Endothelial cell of umbilical vein (primary cell): ENCODE data around the gene PLEKHG2.

Experiments used
- JUN ChIP-seq: IDR thresholded peaks from 2 replicates; pipeline ENCODE4 v1.6.1; 2011; ENCODE audit warnings: borderline replicate concordance, low read depth; ENCODE audit not compliant: insufficient read length, insufficient read depth
- POLR2A ChIP-seq: IDR thresholded peaks from 2 replicates; pipeline ENCODE4 v1.6.1; 2012; ENCODE audit warnings: low read depth, mild to moderate bottlenecking, control low read depth, low read length
- POLR2AphosphoS5 ChIP-seq: IDR thresholded peaks from 2 replicates; pipeline ENCODE4 v1.6.1; 2012; ENCODE audit warnings: low read depth, mild to moderate bottlenecking, control low read depth, low read length, moderate library complexity; ENCODE audit not compliant: insufficient read depth
- TF ChIP-seq, protein P1 (sequence below), 2 donors: IDR thresholded peaks; 1 replicate in 1 of 2; 2 replicates in 1 of 2; pipeline ENCODE4 v1.5.1; 2011; ENCODE audit warnings: low read length in 2 of 2, mild to moderate bottlenecking in 2 of 2, moderate library complexity in 2 of 2, control low read depth in 1 of 2, inconsistent platforms in 1 of 2, low read depth in 1 of 2; ENCODE audit not compliant: insufficient read depth in 1 of 2; ENCODE audit errors: extremely low read depth in 1 of 2
- TF ChIP-seq, protein P2 (sequence below): IDR thresholded peaks from 2 replicates; pipeline ENCODE4 v1.6.1; 2011; ENCODE audit not compliant: insufficient read depth, insufficient read length

DNA sequence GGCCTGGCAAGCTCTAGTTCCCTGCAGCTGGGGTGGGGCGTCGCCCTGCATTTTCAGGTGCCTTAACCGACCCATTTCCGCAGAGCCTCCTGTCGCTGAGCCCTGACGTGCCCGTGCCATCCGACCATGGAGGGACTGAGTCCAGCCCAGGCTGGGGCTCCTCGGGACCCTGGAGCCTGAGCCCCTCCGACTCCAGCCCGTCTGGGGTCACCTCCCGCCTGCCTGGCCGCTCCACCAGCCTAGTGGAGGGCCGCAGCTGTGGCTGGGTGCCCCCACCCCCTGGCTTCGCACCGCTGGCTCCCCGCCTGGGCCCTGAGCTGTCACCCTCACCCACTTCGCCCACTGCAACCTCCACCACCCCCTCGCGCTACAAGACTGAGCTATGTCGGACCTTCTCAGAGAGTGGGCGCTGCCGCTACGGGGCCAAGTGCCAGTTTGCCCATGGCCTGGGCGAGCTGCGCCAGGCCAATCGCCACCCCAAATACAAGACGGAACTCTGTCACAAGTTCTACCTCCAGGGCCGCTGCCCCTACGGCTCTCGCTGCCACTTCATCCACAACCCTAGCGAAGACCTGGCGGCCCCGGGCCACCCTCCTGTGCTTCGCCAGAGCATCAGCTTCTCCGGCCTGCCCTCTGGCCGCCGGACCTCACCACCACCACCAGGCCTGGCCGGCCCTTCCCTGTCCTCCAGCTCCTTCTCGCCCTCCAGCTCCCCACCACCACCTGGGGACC lies 4.6 kb upstream of the PLEKHG2 start:
- TF ChIP-seq, protein P1, sequence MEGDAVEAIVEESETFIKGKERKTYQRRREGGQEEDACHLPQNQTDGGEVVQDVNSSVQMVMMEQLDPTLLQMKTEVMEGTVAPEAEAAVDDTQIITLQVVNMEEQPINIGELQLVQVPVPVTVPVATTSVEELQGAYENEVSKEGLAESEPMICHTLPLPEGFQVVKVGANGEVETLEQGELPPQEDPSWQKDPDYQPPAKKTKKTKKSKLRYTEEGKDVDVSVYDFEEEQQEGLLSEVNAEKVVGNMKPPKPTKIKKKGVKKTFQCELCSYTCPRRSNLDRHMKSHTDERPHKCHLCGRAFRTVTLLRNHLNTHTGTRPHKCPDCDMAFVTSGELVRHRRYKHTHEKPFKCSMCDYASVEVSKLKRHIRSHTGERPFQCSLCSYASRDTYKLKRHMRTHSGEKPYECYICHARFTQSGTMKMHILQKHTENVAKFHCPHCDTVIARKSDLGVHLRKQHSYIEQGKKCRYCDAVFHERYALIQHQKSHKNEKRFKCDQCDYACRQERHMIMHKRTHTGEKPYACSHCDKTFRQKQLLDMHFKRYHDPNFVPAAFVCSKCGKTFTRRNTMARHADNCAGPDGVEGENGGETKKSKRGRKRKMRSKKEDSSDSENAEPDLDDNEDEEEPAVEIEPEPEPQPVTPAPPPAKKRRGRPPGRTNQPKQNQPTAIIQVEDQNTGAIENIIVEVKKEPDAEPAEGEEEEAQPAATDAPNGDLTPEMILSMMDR (IDR thresholded peaks at IDR 0.05; ENCODE audit: extremely low read depth in 1 of 2, insufficient read depth in 1 of 2, low read depth in 1 of 2, low read length in 2 of 2) = no peak
- TF ChIP-seq, protein P2, sequence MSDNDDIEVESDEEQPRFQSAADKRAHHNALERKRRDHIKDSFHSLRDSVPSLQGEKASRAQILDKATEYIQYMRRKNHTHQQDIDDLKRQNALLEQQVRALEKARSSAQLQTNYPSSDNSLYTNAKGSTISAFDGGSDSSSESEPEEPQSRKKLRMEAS = no peak
- TF ChIP-seq POLR2AphosphoS5 (no peak), POLR2A (no peak), JUN (no peak)
